Fibroblast of the aortic adventitia (primary cell): Measurements from ENCODE around the gene NLRP11. TPM values are rescaled to one million over a fixed set of nuclear protein-coding genes. Genes with fewer than 3 reads are reported as not detected.

Experiments used
- DNase-seq: peaks from one replicate; pipeline ENCODE4 v3.0.0-alpha.2; 2010; ENCODE audit warnings: low read depth
- H3K4me3 ChIP-seq: 2 replicates; pipeline ENCODE4 v1.5.1; 2011; ENCODE audit warnings: low read depth, mild to moderate bottlenecking, control low read depth, low read length, moderate library complexity
- CTCF ChIP-seq: IDR thresholded peaks from 2 replicates; pipeline ENCODE4 v1.5.1; 2011; ENCODE audit warnings: mild to moderate bottlenecking, low read length, control low read depth, inconsistent platforms; ENCODE audit not compliant: insufficient read depth
- total RNA-seq: library from RNA; depleted of rRNA; stranded (reverse); fragments of >200 nt; gene quantifications from 2 replicates; pipeline ENCODE4 v1.2.3, GENCODE V29; 2012; ENCODE audit warnings: low replicate concordance

NLRP11 gene
- total RNA-seq = not detected in 2 replicates

GRCh38 chr19:55831846-55832245 is at the start of gene NLRP11:
TSS of gene NLRP11 (minus strand) at chr19:55831999. CDS start at chr19:55818174, 13,825 bp downstream.
- H3K4me3 ChIP-seq = no peak within 1 kb of the TSS
- no peak for TF ChIP-seq CTCF
- DNase-seq = no peak

- no peak for TF ChIP-seq CTCF
- DNase-seq = no peak
- H3K4me3 ChIP-seq = no peak overlapping the region
These were observed 45.4 kb upstream of the NLRP11 start for GRCh38 chr19:55877211-55877610.

- no peak overlapping the region for H3K4me3 ChIP-seq
- no peak for TF ChIP-seq CTCF
- DNase-seq = no peak
These were observed 38.9 kb upstream of the NLRP11 start for GRCh38 chr19:55870736-55871135.

GRCh38 chr19:55867101-55867500 is 35.3 kb upstream of the NLRP11 start:
- no peak for TF ChIP-seq CTCF
- no peak overlapping the region for H3K4me3 ChIP-seq
- no peak for DNase-seq

- no peak overlapping the region for H3K4me3 ChIP-seq
- no peak for TF ChIP-seq CTCF
- no peak for DNase-seq
These were observed 34.7 kb upstream of the NLRP11 start for GRCh38 chr19:55866521-55866920.

GRCh38 chr19:55858969-55859368 is 27.2 kb upstream of the NLRP11 start:
- H3K4me3 ChIP-seq = no peak overlapping the region
- DNase-seq = no peak
- TF ChIP-seq CTCF = no peak

GRCh38 chr19:55858401-55858800 is 26.6 kb upstream of the NLRP11 start:
- DNase-seq = no peak
- no peak for TF ChIP-seq CTCF
- no peak overlapping the region for H3K4me3 ChIP-seq
